HG03520 (cell line): Measurements from ENCODE around the gene TSPAN18.

Source experiments
- ATAC-seq: cut with Tn5 transposase; IDR thresholded peaks from one replicate; pipeline ENCODE4 v1.9.1; 2021; ENCODE audit warnings: mild to moderate bottlenecking, moderate library complexity; ENCODE audit not compliant: unreplicated experiment

The TSPAN18 gene

DNA sequence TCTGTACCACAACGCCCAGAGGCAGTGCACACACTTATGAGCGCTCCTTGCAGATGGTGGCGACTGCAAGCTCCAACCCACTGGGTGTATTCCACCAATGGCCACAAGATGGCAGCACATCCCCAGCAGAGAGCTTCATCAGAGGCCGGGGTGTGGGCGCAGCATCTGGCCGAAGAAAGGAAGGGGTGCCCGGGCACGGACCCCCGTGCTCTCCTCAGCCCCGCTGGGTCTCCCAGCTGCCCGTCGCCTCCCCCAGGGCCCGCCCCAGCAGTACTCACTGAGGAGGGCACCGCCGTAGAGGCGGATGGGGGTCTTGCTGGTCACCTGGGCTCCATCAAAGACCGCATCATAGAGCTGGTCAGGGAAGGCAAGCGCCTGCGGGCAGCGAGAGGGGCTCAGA is 209.8 kb downstream of the TSPAN18 start:
- peak; percentile 61 for ATAC-seq

DNA sequence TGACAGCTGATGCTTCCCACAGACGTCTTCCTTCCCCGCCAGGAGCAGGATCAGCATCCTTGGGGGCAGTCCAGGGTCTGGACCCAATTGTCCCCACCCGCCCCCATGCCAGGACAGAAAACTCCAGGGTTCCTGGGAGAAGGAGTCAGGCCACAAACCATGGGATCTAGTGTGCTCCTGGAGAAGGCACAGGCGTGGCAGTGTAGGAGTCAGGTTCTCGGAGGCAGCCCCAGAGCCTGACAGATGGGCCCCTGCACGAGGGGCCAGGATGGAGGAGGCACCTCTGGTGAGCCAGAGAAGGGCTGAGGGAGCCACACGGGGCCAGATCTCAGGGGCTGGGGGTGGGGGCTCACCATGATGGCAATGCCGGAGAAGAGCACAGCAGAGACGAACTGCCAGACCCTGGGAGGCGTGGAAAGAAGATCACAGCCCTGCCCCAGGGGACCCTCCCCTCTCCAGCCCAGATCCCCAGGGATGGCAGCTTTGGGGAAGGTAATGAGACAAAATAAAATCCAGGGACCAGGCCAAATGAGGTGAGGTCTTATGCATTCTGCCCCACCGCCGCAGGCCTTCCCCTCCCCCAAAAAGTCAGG is 210.3 kb downstream of the TSPAN18 start:
- no peak for ATAC-seq

DNA sequence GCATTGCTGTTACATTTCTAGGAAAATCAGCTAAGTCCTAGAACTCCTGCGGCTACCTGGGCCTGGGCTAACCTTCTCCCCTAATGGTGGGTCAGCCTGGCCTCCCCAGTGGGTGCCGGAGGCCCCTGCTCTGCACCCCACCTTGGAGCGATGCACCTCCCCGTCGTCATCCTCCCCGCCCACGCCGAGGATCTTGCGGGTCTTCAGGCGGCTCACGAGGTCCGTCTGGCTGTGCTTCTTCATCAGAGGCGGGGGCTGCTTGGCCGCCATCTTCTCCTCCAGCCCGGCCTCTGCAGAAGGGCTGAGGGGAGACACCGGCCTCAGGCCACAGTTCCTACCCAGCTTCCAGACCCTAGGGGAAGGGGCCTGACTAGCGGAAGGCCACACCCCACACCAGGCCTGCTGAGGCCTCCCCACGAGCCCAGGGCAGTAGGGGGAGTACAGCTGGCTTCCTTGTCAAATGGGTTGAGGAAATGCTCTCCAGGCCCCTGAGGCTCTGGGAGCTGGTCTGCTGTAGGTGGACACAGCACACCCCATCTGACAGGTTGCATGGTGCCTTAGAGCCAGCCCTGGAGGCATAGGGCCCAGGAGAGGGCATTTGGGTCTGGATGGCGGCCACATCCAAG is 211.4 kb downstream of the TSPAN18 start:
- ATAC-seq = no peak

DNA sequence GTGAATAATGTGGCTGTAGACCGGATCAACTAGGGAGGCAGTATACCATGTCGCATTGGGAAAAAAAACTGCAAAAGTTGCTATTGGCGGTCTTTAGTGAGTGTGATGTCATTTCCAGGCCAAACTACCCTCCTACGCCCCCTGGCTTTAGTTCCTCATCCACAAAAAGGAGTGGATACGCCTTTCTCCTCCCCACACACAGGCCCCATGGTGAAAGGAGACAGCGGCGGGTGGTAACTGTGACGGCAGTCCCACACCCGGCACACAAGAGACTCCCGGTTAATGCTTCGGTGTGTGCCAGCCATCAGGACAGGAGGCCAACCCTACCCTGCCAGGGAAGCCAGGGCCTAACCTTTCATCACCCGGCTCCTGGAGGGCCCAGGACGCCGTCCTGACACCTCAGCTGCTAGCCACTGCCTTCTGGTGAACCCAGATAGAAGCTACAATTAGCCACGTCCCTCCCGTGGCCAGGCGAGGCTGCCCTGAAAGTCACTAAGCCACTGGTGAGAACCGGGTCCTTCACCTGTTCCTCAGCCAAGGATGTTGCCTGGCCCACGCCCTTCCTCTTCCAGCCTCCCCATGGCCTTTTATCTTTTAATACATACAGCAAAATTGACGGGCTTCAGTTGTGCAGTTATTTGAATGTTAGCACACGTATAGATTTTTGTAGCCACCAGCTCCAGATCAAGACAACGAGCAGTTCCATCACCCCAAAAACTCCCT is 213.1 kb downstream of the TSPAN18 start:
- no peak for ATAC-seq

DNA sequence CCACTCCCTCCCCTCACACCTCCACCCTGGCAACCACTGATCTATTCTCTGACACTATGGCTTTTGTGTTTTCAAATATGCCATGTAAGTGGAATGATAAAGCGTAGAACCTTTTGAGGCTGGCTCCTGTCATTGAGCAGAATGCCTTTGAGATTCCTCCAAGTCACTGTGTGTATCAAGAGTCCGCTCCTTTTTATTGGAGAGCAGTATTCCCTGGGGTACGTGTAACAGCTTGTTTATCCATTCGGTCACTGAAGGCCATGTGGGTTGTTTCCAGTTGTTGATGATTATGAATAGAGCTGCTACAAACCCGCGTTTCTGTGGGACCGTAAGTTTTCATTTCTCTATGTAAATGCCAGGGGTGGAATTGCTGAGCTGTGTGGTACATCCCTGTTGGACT is 213.6 kb downstream of the TSPAN18 start:
- no peak for ATAC-seq

DNA sequence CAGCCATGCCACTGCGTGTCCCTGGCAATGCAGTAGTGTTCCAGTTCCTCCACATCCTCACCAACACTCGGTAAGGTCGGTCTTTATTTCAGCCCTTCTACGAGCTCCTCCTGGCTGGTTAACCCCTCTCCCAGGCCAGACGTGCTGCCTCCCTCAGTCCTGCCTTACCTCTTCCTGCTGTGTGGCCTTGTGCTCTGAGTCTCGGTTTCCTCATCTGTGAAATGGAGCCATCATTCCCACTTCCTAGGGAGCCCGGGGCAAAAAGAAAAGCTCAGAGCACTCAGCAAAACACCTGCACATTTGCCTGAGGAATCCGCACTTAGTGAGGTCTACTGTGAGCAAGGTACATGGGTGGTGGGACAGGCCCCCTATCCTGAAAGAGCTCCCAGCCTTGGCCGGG is 214.1 kb downstream of the TSPAN18 start:
- no peak for ATAC-seq

DNA sequence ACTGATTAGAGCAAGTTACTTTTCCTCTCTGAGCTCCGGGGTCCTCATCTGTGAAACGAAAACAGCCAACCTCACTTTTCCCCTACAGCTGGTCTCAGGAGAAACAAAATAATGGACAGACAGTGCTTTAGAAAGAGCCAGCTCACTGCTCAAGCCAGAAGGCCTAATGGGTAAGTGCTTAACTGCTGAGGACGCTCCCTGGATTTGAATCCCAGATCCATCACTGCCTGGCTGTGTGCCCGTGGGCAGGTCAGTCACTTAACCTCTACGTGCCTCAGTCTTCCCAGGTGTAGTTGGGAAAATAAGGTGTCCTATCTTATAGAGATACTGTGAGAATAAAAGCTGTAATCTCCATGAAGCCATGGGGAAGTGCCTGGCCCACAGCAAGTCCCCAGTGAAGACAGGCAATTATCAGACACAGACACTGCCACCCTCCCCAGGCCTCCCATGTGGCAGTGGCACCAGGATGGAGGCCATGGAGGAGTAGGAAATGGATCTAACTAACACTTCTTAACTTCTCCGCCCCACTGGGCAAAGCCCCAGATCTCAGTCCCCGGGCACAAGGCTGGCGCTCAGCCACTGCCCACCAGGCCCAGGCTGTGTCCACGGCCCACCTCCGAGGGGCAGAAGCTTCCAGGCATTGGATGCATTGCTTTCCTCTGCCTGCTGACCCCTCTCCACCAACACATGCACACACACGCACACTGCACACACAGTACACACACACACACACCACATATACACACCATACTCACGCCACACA is 214.7 kb downstream of the TSPAN18 start:
- ATAC-seq = no peak

DNA sequence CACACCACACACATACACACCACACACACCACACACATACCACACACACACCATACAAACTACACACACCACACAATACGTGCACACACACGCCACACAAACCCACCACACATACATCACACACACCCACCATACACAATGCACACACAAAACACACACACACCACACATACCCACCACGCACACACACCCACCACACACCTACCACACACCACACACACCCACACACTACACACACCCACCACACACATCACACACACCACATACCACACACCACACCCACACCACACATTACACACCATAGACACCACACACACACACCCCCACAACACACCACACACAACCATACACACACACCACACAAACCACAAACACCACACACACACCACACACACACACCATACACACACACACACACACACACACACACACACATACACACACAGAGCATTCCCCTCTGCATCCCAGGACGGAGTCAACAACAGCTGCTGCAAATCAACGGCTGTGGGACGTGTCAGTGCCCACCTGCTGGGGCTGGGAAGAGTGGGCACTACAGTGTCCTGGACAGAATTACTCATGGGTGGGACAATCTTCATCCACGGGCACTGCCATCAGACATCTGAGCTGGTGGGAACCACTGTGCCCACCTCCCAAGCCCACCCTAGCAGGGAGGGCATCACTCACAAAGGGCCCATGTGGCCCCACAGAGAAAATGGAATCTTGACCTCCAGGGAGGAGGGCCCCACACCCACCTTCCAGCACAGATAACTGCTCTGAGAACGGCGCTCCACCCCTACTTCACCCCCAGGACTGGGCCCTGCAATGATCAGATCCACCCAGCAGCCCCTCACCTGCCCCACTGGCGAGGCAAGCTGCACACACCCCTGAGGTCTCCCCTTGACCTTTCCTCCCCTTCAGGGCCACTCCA is 215.5 kb downstream of the TSPAN18 start:
- ATAC-seq = no peak

DNA sequence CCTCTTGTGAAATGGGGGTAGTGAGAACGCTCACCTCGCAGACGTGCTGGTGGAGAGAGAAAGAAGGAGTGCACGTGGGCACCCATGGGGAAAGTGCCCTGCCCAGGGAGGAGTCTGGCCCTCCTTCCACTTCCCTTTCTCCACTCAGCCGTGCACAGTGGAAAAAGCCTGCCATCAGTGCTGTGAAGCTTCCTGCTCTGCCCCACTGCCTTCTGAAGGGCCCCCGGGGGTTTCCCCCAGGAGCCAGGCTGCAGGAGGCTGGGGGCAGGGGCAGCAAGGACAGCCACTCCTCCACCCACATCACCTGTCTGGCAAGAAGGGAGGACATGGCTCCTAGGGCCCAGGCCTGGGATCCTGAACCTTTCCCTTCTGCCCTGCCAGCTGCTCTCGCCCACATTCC is 216.4 kb downstream of the TSPAN18 start:
- ATAC-seq = no peak

DNA sequence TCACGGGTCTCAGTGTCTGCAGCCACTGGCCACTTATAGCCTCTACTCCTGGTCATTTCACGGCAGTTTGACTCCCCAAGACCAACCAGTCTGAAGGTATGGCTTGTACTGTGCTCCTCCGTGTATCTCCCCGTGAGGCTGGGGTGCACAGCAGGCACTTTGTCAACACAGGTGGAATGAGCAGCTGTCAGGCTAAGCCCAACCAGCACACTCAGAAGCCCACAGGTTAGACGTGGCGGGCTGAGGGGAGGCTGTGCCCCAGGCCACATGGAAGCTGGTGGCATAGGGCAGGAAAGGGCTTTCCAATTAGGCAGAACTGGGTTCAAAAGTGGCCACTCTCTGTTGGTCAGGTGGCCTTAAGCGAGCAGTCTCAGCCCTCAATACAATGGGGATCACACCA is 216.9 kb downstream of the TSPAN18 start:
- ATAC-seq = no peak

DNA sequence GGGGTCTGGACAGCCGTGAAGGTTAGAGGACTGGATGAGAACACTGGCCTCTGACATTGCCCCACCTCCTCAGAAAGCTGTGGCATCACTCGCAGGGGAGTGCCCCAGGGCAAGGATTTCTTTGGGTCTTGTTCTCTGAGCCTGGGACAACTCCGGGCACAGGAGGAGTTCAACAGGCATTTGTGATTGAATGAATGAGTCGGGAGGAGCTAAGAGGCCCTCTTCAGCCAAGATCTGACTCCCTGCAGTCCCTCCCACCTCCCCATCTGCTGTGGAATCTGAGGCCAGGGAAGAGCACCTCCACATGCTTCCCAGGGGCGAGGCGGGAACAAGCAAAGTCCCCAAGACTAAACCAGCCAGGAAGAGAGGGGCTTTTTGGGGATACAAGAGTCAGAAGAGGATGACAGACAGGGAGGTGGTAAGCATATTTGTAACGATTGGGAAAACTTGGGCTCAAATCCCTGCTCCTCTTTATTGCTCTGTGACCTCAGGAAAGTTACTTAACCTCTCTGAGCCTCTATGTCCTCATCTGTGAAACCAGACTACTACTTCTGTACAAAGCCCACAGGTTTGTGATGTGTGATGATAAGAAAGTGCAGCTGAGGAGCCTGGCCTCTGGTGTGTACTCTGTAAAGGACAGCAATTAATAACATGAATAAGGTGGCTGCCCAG is 217.6 kb downstream of the TSPAN18 start:
- ATAC-seq = no peak

DNA sequence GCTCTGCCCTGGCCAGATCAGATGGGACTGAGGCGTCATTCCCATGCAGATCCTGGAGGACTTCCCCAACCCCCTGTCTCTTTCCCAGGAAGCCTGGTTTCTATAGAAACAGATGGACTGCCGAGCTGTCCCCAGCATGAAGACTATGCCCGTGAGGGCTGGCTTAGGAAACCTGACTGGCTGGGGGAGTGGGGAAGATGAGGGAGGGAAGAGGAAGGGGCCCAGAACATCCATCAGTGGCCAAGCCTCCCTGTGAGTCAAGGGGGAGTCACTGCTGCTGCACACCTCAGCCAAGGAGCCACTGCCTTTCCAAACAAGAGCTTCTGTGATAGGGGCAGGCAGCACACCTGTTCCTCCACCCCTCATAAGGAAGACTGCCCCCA is 218.1 kb downstream of the TSPAN18 start:
- no peak for ATAC-seq

DNA sequence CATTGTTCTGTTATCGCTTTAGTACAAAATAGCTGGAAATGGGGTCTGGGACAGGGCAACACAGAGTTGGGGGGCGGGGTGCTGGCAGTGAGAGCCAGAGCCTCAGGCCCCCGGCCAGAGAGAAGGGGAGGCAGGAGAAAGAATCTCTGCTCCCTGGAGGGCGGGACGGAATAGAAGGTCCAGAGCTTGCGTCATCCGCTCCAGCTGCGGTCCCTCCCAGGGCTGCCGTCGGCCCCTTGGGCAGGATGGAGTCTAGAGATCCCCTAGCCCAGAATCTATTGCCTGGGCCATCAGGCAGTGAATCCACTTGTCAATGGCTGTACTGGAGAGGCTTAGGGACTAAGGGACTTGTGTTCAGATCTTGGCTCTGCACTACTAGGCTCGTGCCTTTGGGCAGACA is 218.9 kb downstream of the TSPAN18 start:
- no peak for ATAC-seq

DNA sequence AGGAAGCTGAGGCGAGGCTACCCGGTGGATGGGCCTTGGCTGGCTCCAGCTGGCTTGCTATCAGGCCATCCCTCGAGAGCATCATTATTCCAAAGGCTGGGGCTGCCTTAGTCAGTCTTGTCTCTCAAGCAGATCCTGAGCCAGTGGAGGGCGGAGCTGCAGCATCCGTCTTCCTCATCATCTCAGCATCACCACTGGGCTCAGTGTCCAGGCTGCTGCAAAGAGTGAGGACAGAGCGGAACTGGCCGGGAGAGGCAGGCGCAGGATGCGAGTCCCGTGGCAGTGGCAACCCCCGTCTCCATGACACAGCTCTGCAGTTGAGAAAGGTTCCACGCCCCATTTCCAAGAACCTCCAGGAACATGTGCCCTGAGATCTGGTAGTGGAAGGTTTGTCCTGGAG is 219.5 kb downstream of the TSPAN18 start:
- ATAC-seq = no peak

DNA sequence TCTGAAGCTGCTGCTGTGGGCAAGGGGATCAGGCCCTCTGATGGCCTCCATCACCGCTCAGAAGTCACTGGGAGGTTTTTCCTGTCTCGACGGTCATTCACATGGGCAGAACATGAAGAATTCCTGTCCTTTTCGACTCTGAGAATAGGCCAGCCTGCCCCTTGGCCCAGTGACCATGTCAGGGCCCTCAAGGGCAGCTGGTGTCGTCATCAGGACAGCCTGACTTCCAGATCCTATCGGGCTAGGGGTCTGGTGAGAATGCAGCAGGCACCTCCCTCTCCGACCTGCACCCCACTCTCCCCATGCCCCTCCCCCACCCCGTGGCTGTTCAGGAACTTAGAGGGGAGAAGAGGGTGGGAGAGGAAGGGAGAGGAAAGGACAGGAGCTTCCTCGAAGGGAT is 220.4 kb downstream of the TSPAN18 start:
- no peak for ATAC-seq

DNA sequence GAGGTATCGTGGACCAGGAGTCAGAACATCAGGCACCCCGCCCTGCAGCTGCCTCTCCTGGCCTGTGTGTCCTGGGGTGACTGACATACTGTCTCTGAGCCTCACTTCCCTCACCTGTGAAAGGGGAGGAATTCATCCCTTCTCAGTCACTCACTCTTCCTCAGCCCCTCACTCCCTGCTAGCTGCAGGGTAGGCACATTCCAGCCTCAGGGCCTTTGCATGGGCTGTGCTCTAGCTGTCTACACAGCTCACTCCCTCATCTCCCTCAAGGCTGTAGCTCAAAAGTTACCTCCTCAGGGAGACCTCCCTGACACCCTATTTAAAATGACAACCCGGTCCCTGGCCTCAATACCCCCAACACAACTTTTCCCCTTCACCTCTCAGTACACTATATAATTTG is 221.4 kb downstream of the TSPAN18 start:
- ATAC-seq = no peak

DNA sequence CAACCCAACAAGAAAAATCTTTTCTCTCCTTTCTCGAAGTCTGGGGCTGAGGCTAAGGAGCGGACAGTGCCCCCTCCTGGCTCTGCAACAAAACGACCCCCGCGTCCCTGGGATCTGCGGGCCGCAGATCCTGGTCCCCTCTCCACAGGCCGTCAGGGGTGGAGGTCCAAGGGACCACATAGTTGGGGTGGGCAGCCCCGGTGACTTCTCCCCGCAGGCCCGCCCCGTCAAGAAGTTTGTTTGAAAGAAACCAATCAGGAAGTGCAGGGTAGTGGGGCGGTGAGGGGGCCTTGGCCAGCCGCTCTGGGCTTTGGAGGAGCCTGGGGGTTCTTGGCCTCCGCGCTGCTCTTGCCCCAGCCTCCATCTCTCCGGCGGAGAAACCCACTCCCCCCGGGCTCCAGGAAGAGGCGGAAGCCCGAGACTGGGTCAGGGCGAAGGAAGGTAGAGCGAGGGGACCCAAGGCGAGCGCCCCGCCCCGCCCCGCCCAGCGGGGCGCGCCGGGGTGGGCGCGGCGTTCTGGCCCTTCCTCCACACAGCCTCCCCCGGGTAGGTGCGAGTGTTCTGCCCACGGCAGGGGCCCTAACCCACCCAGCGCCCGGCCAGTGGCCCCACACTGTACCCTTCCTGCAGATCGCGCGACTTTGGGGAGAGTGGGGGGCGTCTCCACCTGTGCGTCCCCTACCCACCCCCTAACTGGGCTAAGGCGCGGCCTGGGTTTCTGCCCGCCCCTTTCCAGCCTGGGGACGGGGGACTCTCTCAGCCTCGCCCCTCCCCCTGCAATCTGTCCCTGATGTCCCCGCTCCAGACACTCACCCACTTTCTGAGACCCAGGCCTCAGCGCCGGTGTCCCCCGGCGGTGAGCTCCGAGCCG is 222.6 kb downstream of the TSPAN18 start:
- ATAC-seq = no peak

DNA sequence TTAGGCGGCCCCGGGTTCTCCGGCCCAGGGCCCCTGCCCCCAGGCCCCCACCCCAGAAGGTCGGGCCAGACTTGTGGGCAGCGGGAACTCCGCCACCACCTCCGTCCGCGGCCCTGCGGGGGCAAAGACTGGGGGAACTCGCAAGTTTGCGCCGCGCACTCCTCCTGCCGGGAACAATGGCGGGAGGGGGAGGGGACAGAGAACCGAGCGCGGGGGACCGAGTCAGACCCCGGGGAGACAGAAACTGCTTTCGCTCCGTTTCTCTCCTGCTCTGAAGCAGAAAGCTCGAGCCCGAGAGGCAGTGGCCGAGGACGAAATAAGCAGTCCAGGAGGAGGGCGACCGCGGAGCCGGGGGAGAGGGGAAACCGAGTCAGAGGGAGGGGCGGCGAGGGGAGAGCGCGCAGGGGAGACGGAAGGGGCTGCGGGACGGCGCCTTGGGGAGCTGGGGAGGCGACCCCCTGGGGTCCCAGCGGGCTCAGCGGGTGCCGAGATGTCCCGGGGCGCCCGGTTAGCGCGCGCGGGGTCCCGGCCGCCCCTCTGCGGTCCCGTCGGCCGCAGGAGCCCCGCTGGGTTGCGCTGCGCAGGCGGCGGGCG is 223.4 kb downstream of the TSPAN18 start:
- no peak for ATAC-seq
